WTC11 (cell line): ENCODE results near the gene GJD3. TPM values are rescaled to one million over a fixed set of nuclear protein-coding genes. Genes with fewer than 3 reads are reported as not detected.

ENCODE experiments used
- ATAC-seq: fragments of 200-7000 bp; cut with Tn5 transposase; 2 replicates; pipeline ENCODE4 v1.10.0; 2021; ENCODE audit warnings: mild to moderate bottlenecking, moderate library complexity
- CTCF ChIA-PET: fragments of 300-600 bp; sonication (Branson Sonifier 250); formaldehyde crosslinking; loops from one replicate; lab custom pipeline; 2021; ENCODE audit warnings: antibody characterized with exemption; lab: Charles Lee
- POLR2A ChIA-PET: fragments of 350-600 bp; sonication (Branson Sonifier 250); formaldehyde crosslinking; loops from one replicate; lab custom pipeline; 2021; ENCODE audit warnings: antibody characterized with exemption; lab: Charles Lee
- DNase-seq: peaks from one replicate; pipeline ENCODE4 v3.0.0; 2021; ENCODE audit warnings: low spot score
- H3K27ac Mint-ChIP-seq: 2 replicates; pipeline ENCODE4 v1.8.0; 2021; ENCODE audit warnings: mixed read lengths
- H3K27me3 Mint-ChIP-seq: 2 replicates; pipeline ENCODE4 v1.8.0; 2021; ENCODE audit warnings: low read depth, mild to moderate bottlenecking, moderate library complexity, mixed read lengths
- H3K36me3 Mint-ChIP-seq: 2 replicates; pipeline ENCODE4 v1.8.0; 2021; ENCODE audit warnings: mixed read lengths
- H3K4me1 Mint-ChIP-seq: 2 replicates; pipeline ENCODE4 v1.8.0; 2022; ENCODE audit warnings: mixed read lengths
- H3K4me3 Mint-ChIP-seq: 2 replicates; pipeline ENCODE4 v1.8.0; 2021; ENCODE audit warnings: mild to moderate bottlenecking, moderate library complexity, mixed read lengths
- H3K9me3 Mint-ChIP-seq: 2 replicates; pipeline ENCODE4 v1.8.0; 2021; ENCODE audit warnings: mixed read lengths
- CREM ChIP-seq: sonication (generic); formaldehyde crosslinking; IDR thresholded peaks from 2 replicates; pipeline ENCODE4 v1.8.1; 2022; ENCODE audit warnings: mild to moderate bottlenecking, missing genetic modification reagents, moderate library complexity
- E2F1 ChIP-seq: sonication (generic); formaldehyde crosslinking; IDR thresholded peaks from 2 replicates; pipeline ENCODE4 v1.8.0; 2022; ENCODE audit warnings: mild to moderate bottlenecking, missing genetic modification reagents
- FOXP4 ChIP-seq: sonication (generic); formaldehyde crosslinking; IDR thresholded peaks from 2 replicates; pipeline ENCODE4 v1.8.0; 2022; ENCODE audit warnings: mild to moderate bottlenecking, missing genetic modification reagents
- GRHL2 ChIP-seq: fragments of 250-450 bp; sonication (Bioruptor Pico); IDR thresholded peaks from 2 replicates; pipeline ENCODE4 v1.8.0; 2022; ENCODE audit warnings: mild to moderate bottlenecking, moderate library complexity; ENCODE audit not compliant: insufficient replicate concordance, severe bottlenecking
- GTF2I ChIP-seq: fragments of 250-450 bp; sonication (Bioruptor Pico); conservative IDR thresholded peaks from 2 replicates; pipeline ENCODE4 v1.4.0; 2021; ENCODE audit warnings: mild to moderate bottlenecking
- IRF1 ChIP-seq: sonication (generic); formaldehyde crosslinking; IDR thresholded peaks from 2 replicates; pipeline ENCODE4 v1.8.0; 2023; ENCODE audit warnings: missing genetic modification reagents
- JAZF1 ChIP-seq: fragments of 250-450 bp; sonication (Bioruptor Pico); IDR thresholded peaks from 2 replicates; pipeline ENCODE4 v1.9.0; 2021; ENCODE audit warnings: moderate library complexity, mild to moderate bottlenecking, inconsistent platforms
- MLX ChIP-seq: sonication (generic); formaldehyde crosslinking; IDR thresholded peaks from 2 replicates; pipeline ENCODE4 v1.8.1; 2023; ENCODE audit warnings: mild to moderate bottlenecking, missing genetic modification reagents, moderate library complexity
- NFE2L1 ChIP-seq: sonication (generic); formaldehyde crosslinking; IDR thresholded peaks from 2 replicates; pipeline ENCODE4 v1.8.1; 2023; ENCODE audit warnings: missing genetic modification reagents
- NR1H2 ChIP-seq: sonication (generic); formaldehyde crosslinking; IDR thresholded peaks from 2 replicates; pipeline ENCODE4 v1.9.0; 2021; ENCODE audit warnings: mild to moderate bottlenecking, moderate library complexity, missing genetic modification reagents
- RELA ChIP-seq: sonication (generic); formaldehyde crosslinking; IDR thresholded peaks from 2 replicates; pipeline ENCODE4 v1.8.1; 2022; ENCODE audit warnings: missing genetic modification reagents, mild to moderate bottlenecking, borderline replicate concordance
- SMAD3 ChIP-seq: sonication (generic); formaldehyde crosslinking; IDR thresholded peaks from 2 replicates; pipeline ENCODE4 v1.8.0; 2022; ENCODE audit warnings: missing genetic modification reagents, mild to moderate bottlenecking, borderline replicate concordance
- SOX15 ChIP-seq: fragments of 250-450 bp; sonication (Bioruptor Pico); IDR thresholded peaks from 2 replicates; pipeline ENCODE4 v1.9.0; 2021; ENCODE audit warnings: mild to moderate bottlenecking
- TP53 ChIP-seq: sonication (generic); formaldehyde crosslinking; IDR thresholded peaks from 2 replicates; pipeline ENCODE4 v1.8.1; 2023; ENCODE audit warnings: mild to moderate bottlenecking, missing genetic modification reagents
- ZNF281 ChIP-seq: sonication (generic); formaldehyde crosslinking; IDR thresholded peaks from 2 replicates; pipeline ENCODE4 v1.8.0; 2023; ENCODE audit warnings: mild to moderate bottlenecking, missing genetic modification reagents
- ZNF317 ChIP-seq: sonication (generic); formaldehyde crosslinking; IDR thresholded peaks from 2 replicates; pipeline ENCODE4 v1.8.1; 2023; ENCODE audit warnings: low read depth, mild to moderate bottlenecking, moderate library complexity, missing genetic modification reagents, borderline replicate concordance
- ZNF416 ChIP-seq: fragments of 250-450 bp; sonication (Bioruptor Pico); IDR thresholded peaks from 2 replicates; pipeline ENCODE4 v1.9.0; 2021; ENCODE audit warnings: mild to moderate bottlenecking, inconsistent platforms
- ZNF423 ChIP-seq: fragments of 250-450 bp; sonication (Bioruptor Pico); IDR thresholded peaks from 2 replicates; pipeline ENCODE4 v2.1.2; 2022; ENCODE audit warnings: mild to moderate bottlenecking, moderate library complexity
- total RNA-seq: library from RNA; stranded (reverse); gene quantifications from 3 replicates; pipeline ENCODE4 v1.2.3, GENCODE V29; 2021
- TF ChIP-seq, protein P1 (sequence below): fragments of 250-450 bp; sonication (Bioruptor Pico); IDR thresholded peaks from 2 replicates; pipeline ENCODE4 v2.1.2; 2022; ENCODE audit warnings: mild to moderate bottlenecking, moderate library complexity

Gene GJD3
- total RNA-seq, 1 experiment from 2014 or later, result 2.3 TPM

DNA sequence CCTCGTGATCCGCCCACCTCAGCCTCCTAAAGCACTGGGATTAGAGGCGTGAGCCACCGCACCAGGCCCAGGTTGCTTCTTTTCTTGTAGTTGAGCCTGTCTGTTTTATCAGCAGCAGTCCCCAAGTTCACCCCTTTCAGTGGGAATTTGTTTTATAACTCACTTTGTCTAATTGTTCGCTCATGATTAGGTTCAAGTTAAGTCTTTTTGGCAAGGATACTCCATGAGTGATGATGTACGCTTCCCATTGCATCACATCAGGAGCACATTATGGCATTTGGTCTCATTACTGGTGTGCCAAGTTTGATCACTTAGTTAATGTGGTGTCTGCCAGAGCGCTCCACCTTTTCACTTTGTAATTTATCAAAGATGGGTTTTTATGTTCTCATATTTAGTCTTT lies 14.4 kb upstream of the GJD3 start:
- Mint-ChIP-seq H3K4me1 (peaks cover 8% of the 10 kb centered on the region), H3K36me3 (no peaks in the 10 kb centered on the region), H3K27ac (no peak overlapping the region), H3K4me3 (no peak overlapping the region), H3K9me3 (peaks cover 8% of the 10 kb centered on the region), H3K27me3 (no peaks in the 10 kb centered on the region; the same call in 1 of the 2 replicates)
- POLR2A ChIA-PET, result no interaction called here
- CTCF ChIA-PET, result no interaction called here
- ATAC-seq, result no peak
- no peak for DNase-seq
- no peak for TF ChIP-seq NFE2L1 (CRISPR knock-in tag)

DNA sequence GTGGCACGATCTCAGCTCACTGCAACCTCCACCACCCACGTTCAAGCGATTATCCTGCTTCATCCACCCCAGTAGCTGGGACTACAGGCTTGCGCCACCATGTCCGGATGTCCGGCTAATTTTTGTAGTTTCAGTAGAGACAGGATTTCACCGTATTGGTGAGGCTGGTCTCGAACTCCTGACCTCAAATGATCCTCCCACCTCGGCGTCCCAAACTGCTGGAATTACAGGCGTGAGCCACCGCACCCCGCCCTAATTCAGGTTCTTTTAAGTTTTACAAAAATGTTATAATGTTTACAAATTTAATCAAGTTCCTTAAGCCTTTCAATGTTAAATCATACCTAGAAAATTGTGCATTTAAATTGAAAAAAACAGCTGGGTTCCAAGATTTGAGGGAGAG lies 13.3 kb upstream of the GJD3 start:
- Mint-ChIP-seq H3K4me3 (no peak overlapping the region), H3K4me1 (peaks cover 8% of the 10 kb centered on the region), H3K36me3 (no peaks in the 10 kb centered on the region), H3K9me3 (peaks cover 13% of the 10 kb centered on the region), H3K27ac (no peak overlapping the region), H3K27me3 (no peaks in the 10 kb centered on the region; the same call in 1 of the 2 replicates)
- DNase-seq (no peak), ATAC-seq (no peak)
- POLR2A ChIA-PET, result no interaction called here
- no peak for TF ChIP-seq GRHL2 (CRISPR knock-in tag)
- no peak for TF ChIP-seq JAZF1 (CRISPR knock-in tag)
- TF ChIP-seq FOXP4, result no peak
- TF ChIP-seq MLX, result no peak
- TF ChIP-seq TP53 (CRISPR knock-in tag), result no peak
- TF ChIP-seq NFE2L1 (CRISPR knock-in tag), result no peak
- no peak for TF ChIP-seq SOX15
- no peak for TF ChIP-seq ZNF416 (CRISPR knock-in tag)
- TF ChIP-seq SMAD3 (CRISPR knock-in tag), result no peak
- TF ChIP-seq E2F1 (CRISPR knock-in tag), result no peak
- TF ChIP-seq GTF2I (CRISPR knock-in tag), result no peak
- TF ChIP-seq ZNF281 (CRISPR knock-in tag), result no peak
- TF ChIP-seq, protein P1, sequence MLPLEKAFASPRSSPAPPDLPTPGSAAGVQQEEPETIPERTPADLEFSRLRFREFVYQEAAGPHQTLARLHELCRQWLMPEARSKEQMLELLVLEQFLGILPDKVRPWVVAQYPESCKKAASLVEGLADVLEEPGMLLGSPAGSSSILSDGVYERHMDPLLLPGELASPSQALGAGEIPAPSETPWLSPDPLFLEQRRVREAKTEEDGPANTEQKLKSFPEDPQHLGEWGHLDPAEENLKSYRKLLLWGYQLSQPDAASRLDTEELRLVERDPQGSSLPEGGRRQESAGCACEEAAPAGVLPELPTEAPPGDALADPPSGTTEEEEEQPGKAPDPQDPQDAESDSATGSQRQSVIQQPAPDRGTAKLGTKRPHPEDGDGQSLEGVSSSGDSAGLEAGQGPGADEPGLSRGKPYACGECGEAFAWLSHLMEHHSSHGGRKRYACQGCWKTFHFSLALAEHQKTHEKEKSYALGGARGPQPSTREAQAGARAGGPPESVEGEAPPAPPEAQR (CRISPR knock-in tag), result no peak
- no peak for TF ChIP-seq RELA (CRISPR knock-in tag)
- TF ChIP-seq NR1H2 (CRISPR knock-in tag), result no peak
- no peak for TF ChIP-seq ZNF317
- no peak for TF ChIP-seq IRF1
- TF ChIP-seq CREM (CRISPR knock-in tag), result no peak
- no peak for TF ChIP-seq ZNF423
- CTCF ChIA-PET, result no interaction called here
